Right forelimb (tissue), 1 donor: Measurements from ENCODE around the gene CYFIP2.
A peak's percentile ranks its signal among the peaks of the same experiment; 100 is the strongest.
"Not testable (repeated sequence)": the region's sequence is repeated elsewhere in the genome, so short reads cannot be mapped to it uniquely, and the experiment has no call there.

Source experiments
- DNase-seq: peaks from one replicate; pipeline ENCODE4 v3.0.0-alpha.2; 2018

The CYFIP2 gene

GRCh38 chr5:157265714-157266285 lies at the start of gene CYFIP2:
Gene CYFIP2, plus strand, starts transcription at chr5:157266123. Its CDS starts 19,239 bp downstream, at chr5:157285362.
- peak; percentile 75 for DNase-seq

DNA sequence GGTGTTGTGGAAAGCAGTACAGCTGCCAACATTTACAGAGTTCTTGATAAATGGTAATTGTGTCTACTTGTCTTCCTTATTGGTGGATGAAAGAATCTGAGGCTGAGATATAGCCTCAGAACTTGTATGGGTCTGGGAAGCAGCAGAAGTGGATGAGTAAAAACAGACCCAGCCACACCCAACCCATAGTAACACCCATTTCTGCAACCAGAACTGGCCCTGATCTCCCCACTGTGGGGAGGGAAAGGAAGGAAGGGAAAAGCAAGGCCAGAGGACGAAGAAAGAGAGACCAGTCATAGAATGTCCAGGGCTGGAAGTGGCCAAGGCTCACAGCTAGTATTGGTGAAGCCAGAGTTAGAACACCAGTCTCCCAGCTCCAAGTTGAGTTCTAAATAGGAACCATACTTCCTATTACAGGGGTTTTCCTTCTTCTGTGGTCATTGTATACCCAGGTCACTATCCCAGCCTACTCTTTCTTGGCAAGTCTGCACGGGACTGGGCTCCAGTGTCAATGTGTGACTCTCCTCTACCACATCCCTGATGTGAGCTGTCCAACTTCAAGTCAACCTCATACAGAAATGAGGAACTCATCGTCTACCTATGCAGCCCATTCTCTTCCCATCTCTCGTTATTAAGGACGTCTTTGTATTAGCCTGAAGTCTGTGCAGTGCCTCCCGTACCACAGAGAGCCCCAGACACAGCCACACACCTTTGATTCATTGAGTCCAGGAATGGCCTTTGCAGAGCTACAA lies 49.4 kb upstream of the CYFIP2 start:
- DNase-seq: no peak

DNA sequence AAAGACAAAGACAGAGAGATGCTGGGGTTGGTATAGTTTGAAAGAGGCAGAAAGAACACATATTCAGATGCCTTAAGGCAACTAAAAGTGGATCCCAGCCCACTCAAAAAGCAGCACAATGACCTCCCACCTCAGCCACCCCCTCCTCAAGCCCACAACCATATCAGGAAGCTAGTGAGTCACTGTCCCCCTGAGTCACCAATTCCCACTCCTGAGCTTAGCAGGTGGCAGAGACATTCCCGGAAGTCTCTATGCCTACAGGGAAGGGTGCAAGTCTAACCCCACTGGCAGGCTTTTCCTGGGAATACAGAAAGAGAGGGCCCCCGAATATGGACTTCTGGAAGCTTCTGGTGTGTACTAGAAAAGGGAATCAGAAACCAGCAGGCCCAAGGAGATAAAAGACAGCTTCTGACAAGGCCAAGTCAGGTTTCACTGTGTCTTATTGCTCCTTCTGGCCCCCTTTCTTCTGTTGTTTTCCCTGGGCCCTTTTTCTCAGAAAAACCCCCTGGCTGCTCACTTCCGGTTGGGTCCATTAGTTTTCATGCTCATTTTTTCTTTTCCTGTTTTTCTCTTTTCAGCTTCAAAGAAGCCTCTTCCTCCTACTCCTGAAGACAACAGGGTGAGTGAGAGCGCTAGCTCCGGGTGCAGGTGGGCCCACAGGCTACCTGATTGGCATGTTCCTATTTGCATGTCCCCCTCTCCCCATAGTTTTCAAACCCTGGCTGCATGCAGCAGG lies 48.5 kb upstream of the CYFIP2 start:
- DNase-seq: no peak

GRCh38 chr5:157219491-157220271 lies 46.2 kb upstream of the CYFIP2 start:
- no peak for DNase-seq

GRCh38 chr5:157221959-157222358 lies 44.0 kb upstream of the CYFIP2 start:
- DNase-seq: no peak

DNA sequence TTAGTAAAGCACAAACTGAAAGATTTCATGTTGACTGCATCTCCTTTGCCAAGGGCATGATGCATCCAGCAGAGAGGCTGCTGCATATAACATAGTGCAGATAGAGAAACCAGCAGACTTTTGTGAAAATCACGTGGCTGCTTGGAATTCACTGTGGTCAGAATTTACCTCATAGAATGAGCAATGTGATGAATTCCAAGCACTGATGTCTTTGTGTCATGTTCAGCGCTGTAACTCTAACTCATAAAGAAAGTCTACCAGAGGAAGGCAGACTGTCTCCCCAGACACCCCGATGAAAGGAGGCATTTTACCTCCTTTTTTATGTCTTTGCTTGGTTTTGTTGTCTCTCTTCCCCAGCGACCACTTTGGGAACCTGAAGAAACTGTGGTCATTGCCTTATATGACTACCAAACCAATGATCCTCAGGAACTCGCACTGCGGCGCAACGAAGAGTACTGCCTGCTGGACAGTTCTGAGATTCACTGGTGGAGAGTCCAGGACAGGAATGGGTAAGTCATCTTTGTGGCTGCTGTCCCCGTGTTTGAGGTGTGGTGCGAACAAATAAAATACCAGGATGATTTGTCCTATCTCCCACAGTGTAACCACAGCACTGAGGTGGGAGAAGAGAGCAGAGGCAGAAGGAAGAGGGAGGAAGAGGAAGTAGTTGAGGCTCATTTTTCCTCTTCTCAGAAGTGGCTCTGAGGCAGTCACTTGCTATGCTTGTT lies 43.3 kb upstream of the CYFIP2 start:
- no peak for DNase-seq

DNA sequence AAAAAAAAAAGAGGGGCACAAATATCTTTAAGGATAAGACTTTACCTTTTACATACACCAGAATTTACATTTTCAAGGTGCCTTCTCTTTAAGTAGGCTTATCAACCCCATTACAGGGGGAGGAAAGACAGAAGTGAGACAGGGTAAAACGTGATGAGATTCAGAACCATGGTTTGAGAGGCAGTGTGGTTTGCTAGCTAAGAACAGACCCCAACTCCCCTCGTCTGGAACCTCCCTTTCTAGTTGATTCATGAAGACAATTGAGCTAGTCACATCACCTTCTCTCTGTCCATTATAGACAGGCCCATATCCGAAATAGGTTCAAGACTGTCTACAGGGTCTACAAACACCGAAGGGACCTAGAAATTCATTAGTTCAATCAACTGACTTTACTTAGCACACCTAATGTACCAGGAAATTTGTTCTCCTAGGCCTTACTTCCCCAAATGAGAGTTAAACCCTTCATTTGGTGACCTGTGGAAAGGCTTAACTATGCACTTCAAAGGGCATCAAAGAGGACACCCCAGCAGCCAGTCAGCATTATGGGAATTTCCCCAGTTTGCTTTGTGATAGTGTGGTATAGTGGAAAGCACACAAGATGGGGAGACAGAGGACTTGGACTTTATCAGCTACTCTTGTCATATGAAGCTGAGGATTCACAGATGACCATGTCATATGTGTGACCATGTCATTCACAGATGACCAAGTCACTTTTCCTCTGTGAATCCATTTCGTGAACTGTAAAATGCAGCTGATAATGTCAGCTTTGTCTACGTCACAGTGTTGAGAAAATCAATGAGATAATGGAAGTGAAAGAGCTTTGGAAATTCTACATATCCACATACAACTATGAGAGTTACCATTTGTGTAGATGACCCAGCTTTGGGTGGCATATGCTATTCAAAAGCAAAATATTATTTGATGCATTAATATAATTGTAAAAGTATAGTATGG lies 40.2 kb upstream of the CYFIP2 start:
- no peak for DNase-seq

- DNase-seq: no peak
These were observed 35.3 kb upstream of the CYFIP2 start for GRCh38 chr5:157230610-157231009.

GRCh38 chr5:157232706-157233105 lies 33.2 kb upstream of the CYFIP2 start:
- no peak for DNase-seq

DNA sequence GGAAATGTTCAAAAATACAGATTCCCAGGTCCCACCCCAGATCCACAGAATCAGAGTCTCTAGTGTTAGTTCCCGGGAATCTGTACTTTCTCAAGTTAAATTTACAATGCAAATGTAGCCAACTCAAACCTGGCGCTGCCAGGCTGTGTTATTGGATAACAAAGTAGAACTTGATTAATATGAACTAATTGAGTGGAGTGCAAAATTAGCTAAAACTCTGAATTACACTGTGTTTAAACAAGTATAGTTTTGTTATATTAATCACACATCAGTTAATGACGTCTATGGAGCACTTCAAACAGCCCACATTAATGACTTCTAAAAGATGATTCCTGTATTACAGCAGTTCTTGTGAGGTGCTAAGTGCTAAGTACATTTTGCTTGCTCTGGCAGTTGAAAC lies 32.4 kb upstream of the CYFIP2 start:
- no peak for DNase-seq

DNA sequence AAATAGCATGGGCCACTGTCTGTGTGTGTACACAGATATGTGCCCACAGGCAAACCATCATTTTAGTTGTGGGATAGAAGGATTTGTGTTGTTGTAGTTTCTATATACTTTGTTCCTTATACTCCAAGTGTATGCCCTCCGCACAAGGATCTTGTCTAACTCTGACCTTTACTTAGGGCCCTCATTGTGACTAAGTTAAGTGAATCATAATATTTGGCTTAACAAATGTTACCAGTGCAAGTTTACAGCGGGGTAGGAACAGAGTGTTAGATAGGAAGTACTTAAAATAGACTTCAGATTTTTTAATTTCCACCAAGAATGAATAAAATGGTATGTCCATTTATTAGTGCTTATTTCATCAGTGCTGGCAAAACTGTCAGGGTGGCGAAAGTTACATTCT lies 29.5 kb upstream of the CYFIP2 start:
- no peak for DNase-seq

DNA sequence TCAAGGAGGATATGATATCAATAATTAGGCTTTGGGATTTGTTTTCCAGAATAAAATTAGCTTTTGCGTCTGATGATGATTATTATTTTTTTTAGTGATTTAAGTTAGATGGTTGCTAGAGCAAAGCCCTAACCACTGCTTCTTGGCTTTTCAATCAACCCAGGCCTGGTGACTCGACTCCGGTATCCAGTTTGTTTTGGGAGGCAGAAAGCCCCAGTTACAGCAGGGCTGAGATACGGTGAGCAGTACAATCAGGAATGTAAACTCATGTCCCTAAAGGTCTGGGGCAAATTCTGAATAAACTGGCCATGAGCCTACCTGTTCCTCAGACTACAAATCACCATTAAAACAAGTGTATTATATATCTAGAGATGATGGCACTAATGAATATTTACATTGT lies 24.4 kb upstream of the CYFIP2 start:
- no peak for DNase-seq

- DNase-seq: not testable (repeated sequence)
These were observed 21.2 kb upstream of the CYFIP2 start for GRCh38 chr5:157244704-157245103.

- DNase-seq: no peak
These were observed 20.4 kb upstream of the CYFIP2 start for GRCh38 chr5:157245476-157245875.

GRCh38 chr5:157245886-157246285 lies 20.0 kb upstream of the CYFIP2 start:
- no peak for DNase-seq

DNA sequence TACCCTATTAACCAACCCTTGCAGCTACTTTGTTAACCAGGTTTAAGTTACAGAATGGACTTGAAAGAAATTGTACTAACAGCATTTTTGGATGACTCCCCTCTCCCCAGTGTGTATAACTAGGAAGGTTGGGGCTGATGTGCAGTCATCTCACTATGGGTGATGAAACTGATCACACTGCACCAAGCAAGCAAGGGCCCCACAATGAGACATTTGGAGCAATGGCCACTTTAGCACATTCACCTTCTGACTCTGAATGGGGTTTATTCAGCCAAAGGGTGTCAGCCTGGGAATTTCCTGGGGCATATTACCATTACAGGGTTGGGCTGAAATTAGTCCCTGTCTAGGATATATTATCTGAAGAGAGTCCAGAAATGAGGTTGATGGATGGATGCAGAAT lies 18.7 kb upstream of the CYFIP2 start:
- DNase-seq: no peak

DNA sequence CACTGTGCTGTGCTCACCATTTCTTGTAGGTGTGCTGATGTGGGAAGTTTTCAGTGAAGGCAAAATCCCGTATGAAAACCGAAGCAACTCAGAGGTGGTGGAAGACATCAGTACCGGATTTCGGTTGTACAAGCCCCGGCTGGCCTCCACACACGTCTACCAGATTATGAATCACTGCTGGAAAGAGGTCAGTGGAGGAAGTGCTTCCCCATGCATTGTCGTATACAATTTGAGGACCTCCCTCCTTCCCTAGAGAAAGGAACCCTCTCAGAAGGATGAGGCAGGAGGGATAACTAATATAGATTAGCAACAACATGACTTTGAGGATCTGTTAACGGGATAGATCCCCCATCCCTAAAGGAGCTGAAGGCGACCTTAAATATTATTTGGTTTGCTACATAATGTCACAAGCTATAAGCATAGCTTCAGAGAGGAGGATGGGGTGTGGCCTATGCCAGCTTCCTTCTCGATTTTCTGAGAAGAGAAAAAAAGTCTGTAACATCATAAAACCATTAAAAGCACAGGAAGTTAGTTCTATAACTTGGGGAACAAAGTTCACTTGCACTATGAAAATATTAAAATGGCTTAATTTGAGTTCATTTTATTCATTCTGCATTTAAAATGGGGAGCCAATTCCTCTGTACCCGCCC lies 17.0 kb upstream of the CYFIP2 start:
- DNase-seq: no peak

- DNase-seq: no peak
These were observed 13.0 kb upstream of the CYFIP2 start for GRCh38 chr5:157252711-157253465.

- no peak for DNase-seq
These were observed 12.4 kb upstream of the CYFIP2 start for GRCh38 chr5:157253547-157253946.

GRCh38 chr5:157258450-157258849 lies 7.5 kb upstream of the CYFIP2 start:
- DNase-seq: no peak
